H9 (cell line): ENCODE data around the gene FGF22. TPM values are rescaled to one million over a fixed set of nuclear protein-coding genes. Genes with fewer than 3 reads are reported as not detected.

Source experiments
- DNase-seq: peaks from one replicate; pipeline ENCODE4 v3.0.0-alpha.2; 2017
- H2AFZ ChIP-seq: one replicate; pipeline ENCODE4 v1.6.1; 2013; ENCODE audit warnings: mild to moderate bottlenecking, low read length, control low read depth, moderate library complexity
- H2AK5ac ChIP-seq: 2 replicates; pipeline ENCODE4 v1.6.1; 2013; ENCODE audit warnings: low read length, control low read depth, mixed read lengths; ENCODE audit not compliant: insufficient read length
- H2BK120ac ChIP-seq: one replicate; pipeline ENCODE4 v1.6.1; 2013; ENCODE audit warnings: low read depth, mild to moderate bottlenecking, low read length, control low read depth, inconsistent platforms; ENCODE audit not compliant: poor library complexity, severe bottlenecking
- H2BK12ac ChIP-seq: 2 replicates; pipeline ENCODE4 v1.6.1; 2013; ENCODE audit warnings: low read length, control low read depth, mixed read lengths, low read depth; ENCODE audit not compliant: insufficient read length
- H2BK15ac ChIP-seq: 2 replicates; pipeline ENCODE4 v1.6.1; 2013; ENCODE audit warnings: low read depth, low read length, control low read depth
- H2BK20ac ChIP-seq: one replicate; pipeline ENCODE4 v1.6.1; 2013; ENCODE audit warnings: low read depth, mild to moderate bottlenecking, low read length, control low read depth, inconsistent platforms; ENCODE audit not compliant: poor library complexity, severe bottlenecking
- H2BK5ac ChIP-seq: 2 replicates; pipeline ENCODE4 v1.6.1; 2013; ENCODE audit warnings: low read length, control low read depth, mixed read lengths; ENCODE audit not compliant: insufficient read length
- H3K14ac ChIP-seq: 2 replicates; pipeline ENCODE4 v1.6.1; 2013; ENCODE audit warnings: low read length, control low read depth; ENCODE audit not compliant: insufficient read depth
- H3K18ac ChIP-seq: 2 replicates; pipeline ENCODE4 v1.6.1; 2013; ENCODE audit warnings: low read depth, mild to moderate bottlenecking, mixed read lengths, low read length, control low read depth; ENCODE audit not compliant: insufficient read length
- H3K23ac ChIP-seq: 2 replicates; pipeline ENCODE4 v1.6.1; 2013; ENCODE audit warnings: low read length, control low read depth, mixed read lengths, low read depth; ENCODE audit not compliant: insufficient read length
- H3K23me2 ChIP-seq: 2 replicates; pipeline ENCODE4 v1.6.1; 2013; ENCODE audit warnings: low read depth, mild to moderate bottlenecking, mixed read lengths, low read length, control low read depth; ENCODE audit not compliant: insufficient read length, poor library complexity, severe bottlenecking
- H3K27ac ChIP-seq: 2 replicates; pipeline ENCODE4 v1.5.1; 2013; ENCODE audit warnings: low read length, control low read depth, mixed read lengths, low read depth; ENCODE audit not compliant: insufficient read length
- H3K27me3 ChIP-seq: 2 replicates; pipeline ENCODE4 v1.6.1; 2013; ENCODE audit warnings: low read length, control low read depth, inconsistent platforms; ENCODE audit not compliant: insufficient read depth
- H3K4ac ChIP-seq: 2 replicates; pipeline ENCODE4 v1.6.1; 2013; ENCODE audit warnings: low read depth, mild to moderate bottlenecking, control low read depth, inconsistent platforms, low read length, moderate library complexity
- H3K4me1 ChIP-seq: 2 replicates; pipeline ENCODE4 v1.6.1; 2013; ENCODE audit warnings: low read length, control low read depth, inconsistent platforms; ENCODE audit not compliant: insufficient read depth
- H3K4me2 ChIP-seq: 2 replicates; pipeline ENCODE4 v1.6.1; 2013; ENCODE audit warnings: low read length, control low read depth, mixed read lengths; ENCODE audit not compliant: insufficient read length, insufficient read depth
- H3K56ac ChIP-seq: 2 replicates; pipeline ENCODE4 v1.6.1; 2013; ENCODE audit warnings: low read depth, mild to moderate bottlenecking, mixed read lengths, low read length, control low read depth; ENCODE audit not compliant: insufficient read length
- H3K79me1 ChIP-seq: 2 replicates; pipeline ENCODE4 v1.6.1; 2013; ENCODE audit warnings: low read depth, mild to moderate bottlenecking, moderate library complexity, low read length, control low read depth, inconsistent platforms; ENCODE audit not compliant: insufficient read depth, poor library complexity, severe bottlenecking
- H3K79me2 ChIP-seq: 2 replicates; pipeline ENCODE4 v1.6.1; 2013; ENCODE audit warnings: low read length, control low read depth, inconsistent platforms; ENCODE audit not compliant: insufficient read depth
- H3K9ac ChIP-seq: 2 replicates; pipeline ENCODE4 v1.6.1; 2013; ENCODE audit warnings: low read length, control low read depth, mixed read lengths; ENCODE audit not compliant: insufficient read length; ENCODE audit errors: extremely low read depth
- H3K9me3 ChIP-seq: one replicate; pipeline ENCODE4 v1.6.1; 2013; ENCODE audit warnings: low read depth, low read length, inconsistent platforms; ENCODE audit not compliant: control insufficient read depth
- H3T11ph ChIP-seq: one replicate; pipeline ENCODE4 v1.6.1; 2013; ENCODE audit warnings: mild to moderate bottlenecking, low read length, control low read depth, inconsistent platforms
- H4K20me1 ChIP-seq: one replicate; pipeline ENCODE4 v1.6.1; 2013; ENCODE audit not compliant: control insufficient read depth, insufficient read length, insufficient read depth
- H4K5ac ChIP-seq: 2 replicates; pipeline ENCODE4 v1.6.1; 2013; ENCODE audit warnings: low read depth, mild to moderate bottlenecking, mixed read lengths, low read length, control low read depth; ENCODE audit not compliant: insufficient read length
- H4K8ac ChIP-seq: replicated peaks from 2 replicates; pipeline ENCODE4 v1.6.1; 2013; ENCODE audit warnings: low read length, control low read depth, mixed read lengths, low read depth; ENCODE audit not compliant: insufficient read length
- H4K91ac ChIP-seq: 2 replicates; pipeline ENCODE4 v1.6.1; 2013; ENCODE audit warnings: low read depth, mild to moderate bottlenecking, moderate library complexity, mixed read lengths, low read length, control low read depth; ENCODE audit not compliant: insufficient read length
- H3K27ac Mint-ChIP-seq, 3 experiments: 2 replicates in 2 of 3; 3 replicates in 1 of 3; pipeline ENCODE4 v1.8.0; 2020 to 2021; ENCODE audit warnings: mixed read lengths in 3 of 3, mild to moderate bottlenecking in 1 of 3, moderate library complexity in 1 of 3
- H3K27me3 Mint-ChIP-seq: 2 replicates; pipeline ENCODE4 v1.8.0; 2021; ENCODE audit warnings: low read depth, mild to moderate bottlenecking, moderate library complexity, mixed read lengths
- H3K36me3 Mint-ChIP-seq, 3 experiments: 2 replicates in 2 of 3; 3 replicates in 1 of 3; pipeline ENCODE4 v1.8.0; 2020 to 2021; ENCODE audit warnings: low read depth in 3 of 3, mixed read lengths in 3 of 3; ENCODE audit not compliant: insufficient read depth in 1 of 3
- H3K4me1 Mint-ChIP-seq, 2 experiments: 2 replicates each; pipeline ENCODE4 v1.8.0; 2020; ENCODE audit warnings: mixed read lengths in 2 of 2
- H3K4me3 Mint-ChIP-seq, 2 experiments: 2 replicates in 1 of 2; 3 replicates in 1 of 2; pipeline ENCODE4 v1.8.0; 2020 to 2021; ENCODE audit warnings: mild to moderate bottlenecking in 2 of 2, mixed read lengths in 2 of 2, moderate library complexity in 1 of 2
- H3K9me3 Mint-ChIP-seq, 2 experiments: 2 replicates in 1 of 2; 3 replicates in 1 of 2; pipeline ENCODE4 v1.8.0; 2020; ENCODE audit warnings: mild to moderate bottlenecking in 2 of 2, mixed read lengths in 2 of 2, moderate library complexity in 1 of 2
- WGBS: extraction: QIAGEN DNeasy Blood & Tissue Kit; methylation state at CpG from one replicate; pipeline ENCODE4 v1.1.7; 2013; ENCODE audit warnings: missing lambda C conversion rate, low lambda C conversion rate, mixed read lengths; ENCODE audit not compliant: insufficient read length; ENCODE audit errors: extremely low coverage; 5-methylcytosine and 5-hydroxymethylcytosine counted together
- total RNA-seq: library from RNA; stranded (reverse); gene quantifications from 2 replicates; pipeline ENCODE4 v1.2.1, GENCODE V29; 2021
- TF ChIP-seq, protein P1 (sequence below): fragments of 200-600 bp; sonication (generic); conservative IDR thresholded peaks from 3 replicates; pipeline ENCODE4 v1.8.0; 2021; ENCODE audit warnings: antibody characterized with exemption, mild to moderate bottlenecking

FGF22 gene
- total RNA-seq, 1 experiment from 2014 or later: 0.72 TPM

DNA sequence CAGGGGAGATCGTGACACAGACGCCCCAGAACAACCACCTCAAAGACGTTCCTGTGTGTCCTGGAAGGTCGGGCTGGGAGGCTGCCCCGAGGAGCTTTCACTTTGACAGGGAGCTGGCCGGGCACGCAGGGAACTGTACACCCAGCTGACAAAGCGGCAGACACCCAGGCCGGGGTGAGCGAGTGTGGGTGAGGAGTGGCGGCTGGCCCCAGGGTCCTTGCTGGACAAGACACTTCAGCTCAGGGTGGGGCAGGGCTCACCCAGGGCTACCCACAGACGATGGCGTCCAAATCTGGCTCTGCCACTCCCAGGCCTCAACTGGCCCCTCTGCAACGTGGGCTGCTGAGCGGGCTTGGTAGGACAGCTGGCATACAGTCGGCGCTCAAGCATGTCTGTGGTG is 2.0 kb downstream of the FGF22 start:
- no peak overlapping the region for H3K4ac ChIP-seq
- no peak overlapping the region for H3T11ph ChIP-seq
- H3K9ac ChIP-seq: no peak overlapping the region
- H2BK120ac ChIP-seq: no peak overlapping the region
- no peak overlapping the region for H4K5ac ChIP-seq
- DNase-seq: no peak
- no peaks in the 10 kb centered on the region for H3K4me1 ChIP-seq
- H3K4me1 Mint-ChIP-seq: peaks cover 4 to 5% of the 10 kb centered on the region in 2 experiments; a peak in 3 of 4 replicates
- no peaks in the 10 kb centered on the region for H4K20me1 ChIP-seq
- H2AFZ ChIP-seq: no peak overlapping the region
- TF ChIP-seq, protein P1, sequence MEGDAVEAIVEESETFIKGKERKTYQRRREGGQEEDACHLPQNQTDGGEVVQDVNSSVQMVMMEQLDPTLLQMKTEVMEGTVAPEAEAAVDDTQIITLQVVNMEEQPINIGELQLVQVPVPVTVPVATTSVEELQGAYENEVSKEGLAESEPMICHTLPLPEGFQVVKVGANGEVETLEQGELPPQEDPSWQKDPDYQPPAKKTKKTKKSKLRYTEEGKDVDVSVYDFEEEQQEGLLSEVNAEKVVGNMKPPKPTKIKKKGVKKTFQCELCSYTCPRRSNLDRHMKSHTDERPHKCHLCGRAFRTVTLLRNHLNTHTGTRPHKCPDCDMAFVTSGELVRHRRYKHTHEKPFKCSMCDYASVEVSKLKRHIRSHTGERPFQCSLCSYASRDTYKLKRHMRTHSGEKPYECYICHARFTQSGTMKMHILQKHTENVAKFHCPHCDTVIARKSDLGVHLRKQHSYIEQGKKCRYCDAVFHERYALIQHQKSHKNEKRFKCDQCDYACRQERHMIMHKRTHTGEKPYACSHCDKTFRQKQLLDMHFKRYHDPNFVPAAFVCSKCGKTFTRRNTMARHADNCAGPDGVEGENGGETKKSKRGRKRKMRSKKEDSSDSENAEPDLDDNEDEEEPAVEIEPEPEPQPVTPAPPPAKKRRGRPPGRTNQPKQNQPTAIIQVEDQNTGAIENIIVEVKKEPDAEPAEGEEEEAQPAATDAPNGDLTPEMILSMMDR: no peak
- no peak overlapping the region for H3K27ac ChIP-seq
- H4K8ac ChIP-seq: no peak overlapping the region
- no peaks in the 10 kb centered on the region for H3K79me2 ChIP-seq
- no peak overlapping the region for H3K18ac ChIP-seq
- H3K14ac ChIP-seq: no peak overlapping the region
- no peak overlapping the region for H2BK20ac ChIP-seq
- H3K79me1 ChIP-seq: no peaks in the 10 kb centered on the region
- H4K91ac ChIP-seq: no peak overlapping the region
- no peak overlapping the region for H3K4me2 ChIP-seq
- no peaks in the 10 kb centered on the region; the same call in 1 of the 2 replicates for H3K27me3 ChIP-seq
- H2BK12ac ChIP-seq: no peak overlapping the region
- peaks cover 7 to 15% (median 8%) of the 10 kb centered on the region in 3 experiments for H3K36me3 Mint-ChIP-seq
- H2AK5ac ChIP-seq: no peak overlapping the region
- no peak overlapping the region for H2BK5ac ChIP-seq
- H3K27ac Mint-ChIP-seq: no peak overlapping the region
- H2BK15ac ChIP-seq: no peak overlapping the region
- H3K56ac ChIP-seq: no peak overlapping the region
- peaks cover 27% of the 10 kb centered on the region for H3K27me3 Mint-ChIP-seq
- no CpG with 5 or more reads among the region's 17 CpGs for WGBS
- H3K23me2 ChIP-seq: no peaks in the 10 kb centered on the region
- 0 out of 5 replicates have a peak, but pooled peaks cover 0 to 3% of the 10 kb centered on the region in 2 experiments for H3K9me3 Mint-ChIP-seq
- no peaks in the 10 kb centered on the region for H3K9me3 ChIP-seq
- no peak overlapping the region for H3K23ac ChIP-seq
- H3K4me3 Mint-ChIP-seq: peak overlapping the region in 1 of 2 experiments; percentile 42; a peak in 2 of 5 replicates
